WTC11 (cell line): ENCODE data around the gene FAM124A. TPM values are rescaled to one million over a fixed set of nuclear protein-coding genes. Genes with fewer than 3 reads are reported as not detected.
A peak's percentile ranks its signal among the peaks of the same experiment; 100 is the strongest.

Experiments
- ATAC-seq: fragments of 200-7000 bp; cut with Tn5 transposase; 2 replicates; pipeline ENCODE4 v1.10.0; 2021; ENCODE audit warnings: mild to moderate bottlenecking, moderate library complexity
- CTCF ChIA-PET: fragments of 300-600 bp; sonication (Branson Sonifier 250); formaldehyde crosslinking; loops from one replicate; lab custom pipeline; 2021; ENCODE audit warnings: antibody characterized with exemption; lab: Charles Lee
- POLR2A ChIA-PET: fragments of 350-600 bp; sonication (Branson Sonifier 250); formaldehyde crosslinking; loops from one replicate; lab custom pipeline; 2021; ENCODE audit warnings: antibody characterized with exemption; lab: Charles Lee
- DNase-seq: peaks from one replicate; pipeline ENCODE4 v3.0.0; 2021; ENCODE audit warnings: low spot score
- H3K27ac Mint-ChIP-seq: 2 replicates; pipeline ENCODE4 v1.8.0; 2021; ENCODE audit warnings: mixed read lengths
- H3K27me3 Mint-ChIP-seq: 2 replicates; pipeline ENCODE4 v1.8.0; 2021; ENCODE audit warnings: low read depth, mild to moderate bottlenecking, moderate library complexity, mixed read lengths
- H3K36me3 Mint-ChIP-seq: 2 replicates; pipeline ENCODE4 v1.8.0; 2021; ENCODE audit warnings: mixed read lengths
- H3K4me1 Mint-ChIP-seq: 2 replicates; pipeline ENCODE4 v1.8.0; 2022; ENCODE audit warnings: mixed read lengths
- H3K4me3 Mint-ChIP-seq: 2 replicates; pipeline ENCODE4 v1.8.0; 2021; ENCODE audit warnings: mild to moderate bottlenecking, moderate library complexity, mixed read lengths
- H3K9me3 Mint-ChIP-seq: 2 replicates; pipeline ENCODE4 v1.8.0; 2021; ENCODE audit warnings: mixed read lengths
- CREB1 ChIP-seq: sonication (generic); formaldehyde crosslinking; IDR thresholded peaks from 2 replicates; pipeline ENCODE4 v1.8.0; 2023; ENCODE audit warnings: mild to moderate bottlenecking, missing genetic modification reagents
- E2F1 ChIP-seq: sonication (generic); formaldehyde crosslinking; IDR thresholded peaks from 2 replicates; pipeline ENCODE4 v1.8.0; 2022; ENCODE audit warnings: mild to moderate bottlenecking, missing genetic modification reagents
- ESRRA ChIP-seq: sonication (generic); formaldehyde crosslinking; IDR thresholded peaks from 2 replicates; pipeline ENCODE4 v1.8.1; 2022; ENCODE audit warnings: mild to moderate bottlenecking, missing genetic modification reagents, borderline replicate concordance
- FOXP4 ChIP-seq: sonication (generic); formaldehyde crosslinking; IDR thresholded peaks from 2 replicates; pipeline ENCODE4 v1.8.0; 2022; ENCODE audit warnings: mild to moderate bottlenecking, missing genetic modification reagents
- IRF2 ChIP-seq: sonication (generic); formaldehyde crosslinking; IDR thresholded peaks from 2 replicates; pipeline ENCODE4 v1.8.0; 2022; ENCODE audit warnings: low read depth, missing genetic modification reagents, borderline replicate concordance
- NFYB ChIP-seq: sonication (generic); formaldehyde crosslinking; conservative IDR thresholded peaks from 2 replicates; pipeline ENCODE4 v1.8.0; 2022; ENCODE audit warnings: low read depth, missing genetic modification reagents
- PRRX2 ChIP-seq: fragments of 250-450 bp; sonication (Bioruptor Pico); IDR thresholded peaks from 2 replicates; pipeline ENCODE4 v1.8.0; 2021; ENCODE audit warnings: mild to moderate bottlenecking
- SP1 ChIP-seq: sonication (generic); formaldehyde crosslinking; conservative IDR thresholded peaks from 2 replicates; pipeline ENCODE4 v1.8.1; 2022; ENCODE audit warnings: missing genetic modification reagents
- TCF7 ChIP-seq: sonication (generic); formaldehyde crosslinking; IDR thresholded peaks from 2 replicates; pipeline ENCODE4 v1.8.0; 2022; ENCODE audit warnings: mild to moderate bottlenecking, low read depth, missing genetic modification reagents, moderate library complexity
- TEAD1 ChIP-seq: sonication (generic); formaldehyde crosslinking; IDR thresholded peaks from 2 replicates; pipeline ENCODE4 v1.8.0; 2022; ENCODE audit warnings: mild to moderate bottlenecking, missing genetic modification reagents
- ZNF263 ChIP-seq: sonication (generic); formaldehyde crosslinking; IDR thresholded peaks from 2 replicates; pipeline ENCODE4 v1.8.1; 2022; ENCODE audit warnings: low read depth, mild to moderate bottlenecking, moderate library complexity, missing genetic modification reagents
- ZNF423 ChIP-seq: fragments of 250-450 bp; sonication (Bioruptor Pico); IDR thresholded peaks from 2 replicates; pipeline ENCODE4 v2.1.2; 2022; ENCODE audit warnings: mild to moderate bottlenecking, moderate library complexity
- ZNF671 ChIP-seq: fragments of 250-450 bp; sonication (Bioruptor Pico); IDR thresholded peaks from 2 replicates; pipeline ENCODE4 v1.8.0; 2021; ENCODE audit warnings: mild to moderate bottlenecking
- total RNA-seq: library from RNA; stranded (reverse); gene quantifications from 3 replicates; pipeline ENCODE4 v1.2.3, GENCODE V29; 2021
- TF ChIP-seq, protein P1 (sequence below): sonication (generic); formaldehyde crosslinking; IDR thresholded peaks from 2 replicates; pipeline ENCODE4 v1.8.1; 2023; ENCODE audit warnings: mild to moderate bottlenecking, missing genetic modification reagents, moderate library complexity
- TF ChIP-seq, protein P2 (sequence below): sonication (generic); formaldehyde crosslinking; conservative IDR thresholded peaks from 2 replicates; pipeline ENCODE4 v1.8.1; 2022; ENCODE audit warnings: mild to moderate bottlenecking, missing genetic modification reagents

FAM124A gene
- total RNA-seq, 1 experiment from 2014 or later: 45.8 TPM

DNA sequence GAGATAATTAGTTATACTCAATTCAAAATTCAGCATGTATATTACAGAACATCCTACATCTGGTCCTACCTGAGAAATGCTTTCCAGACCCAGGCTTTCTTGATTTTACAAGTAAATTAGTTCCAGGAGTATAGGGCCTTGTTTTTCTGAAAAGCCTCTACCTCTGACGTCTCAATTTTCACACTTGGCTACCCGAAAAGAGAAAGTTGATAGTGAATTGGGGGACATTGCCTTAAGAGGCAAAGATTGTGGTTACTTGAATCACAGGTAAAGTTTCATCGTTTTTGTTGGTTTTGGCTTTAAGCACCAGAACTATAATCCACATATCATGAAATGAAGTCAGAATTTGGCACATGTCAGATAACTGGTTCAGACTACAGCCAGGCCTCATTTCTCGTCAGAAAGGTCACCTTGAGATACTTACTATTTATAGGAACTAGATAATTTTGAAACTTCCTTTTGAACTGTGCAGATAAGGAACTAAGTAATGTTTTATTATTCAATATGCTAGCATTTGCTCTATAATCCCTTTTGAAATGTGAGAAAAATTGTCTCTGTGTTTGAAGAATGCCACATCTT is 30.8 kb downstream of the FAM124A start (continued):
- TF ChIP-seq FOXP4 (no peak), NFYB (CRISPR knock-in tag) (no peak), E2F1 (no peak), TCF7 (CRISPR knock-in tag) (no peak), ESRRA (no peak), ZNF671 (CRISPR knock-in tag) (no peak), SP1 (no peak), TEAD1 (CRISPR knock-in tag) (no peak), ZNF263 (CRISPR knock-in tag) (no peak), CREB1 (CRISPR knock-in tag) (no peak)
- TF ChIP-seq, protein P1, sequence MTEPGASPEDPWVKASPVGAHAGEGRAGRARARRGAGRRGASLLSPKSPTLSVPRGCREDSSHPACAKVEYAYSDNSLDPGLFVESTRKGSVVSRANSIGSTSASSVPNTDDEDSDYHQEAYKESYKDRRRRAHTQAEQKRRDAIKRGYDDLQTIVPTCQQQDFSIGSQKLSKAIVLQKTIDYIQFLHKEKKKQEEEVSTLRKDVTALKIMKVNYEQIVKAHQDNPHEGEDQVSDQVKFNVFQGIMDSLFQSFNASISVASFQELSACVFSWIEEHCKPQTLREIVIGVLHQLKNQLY (CRISPR knock-in tag): no peak
- TF ChIP-seq, protein P2, sequence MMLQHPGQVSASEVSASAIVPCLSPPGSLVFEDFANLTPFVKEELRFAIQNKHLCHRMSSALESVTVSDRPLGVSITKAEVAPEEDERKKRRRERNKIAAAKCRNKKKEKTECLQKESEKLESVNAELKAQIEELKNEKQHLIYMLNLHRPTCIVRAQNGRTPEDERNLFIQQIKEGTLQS: no peak

GRCh38 chr13:51255556-51255955 is 33.4 kb downstream of the FAM124A start:
- Mint-ChIP-seq H3K4me3 (no peak overlapping the region), H3K27ac (peak overlapping the region; percentile 66), H3K4me1 (peaks cover 69% of the 10 kb centered on the region), H3K36me3 (peaks cover 78% of the 10 kb centered on the region), H3K27me3 (no peaks in the 10 kb centered on the region), H3K9me3 (no peaks in the 10 kb centered on the region)
- TF ChIP-seq ZNF423 (CRISPR knock-in tag): peak; percentile 85
- TF ChIP-seq, protein P1 (CRISPR knock-in tag): no peak
- CTCF ChIA-PET: interaction anchor here (0.9 to 1.9 kb wide), 2 partner anchors 11 to 30 kb away, joined by 4 to 5 read pairs; no protein-coding TSS in a partner anchor
- ATAC-seq: peak; percentile 57
- POLR2A ChIA-PET: no interaction called here
- DNase-seq: no peak

GRCh38 chr13:51257187-51257586 is 35.0 kb downstream of the FAM124A start:
- ChIA-PET POLR2A (no interaction called here), CTCF (interaction anchor here (1.0 kb wide), 1 partner anchor 29 kb away, joined by 3 read pairs; no protein-coding TSS in a partner anchor)
- DNase-seq (no peak), ATAC-seq (peak; percentile 42)
- Mint-ChIP-seq H3K4me3 (no peak overlapping the region), H3K27ac (peak overlapping the region; percentile 79), H3K27me3 (no peaks in the 10 kb centered on the region), H3K36me3 (peaks cover 75% of the 10 kb centered on the region), H3K9me3 (no peaks in the 10 kb centered on the region), H3K4me1 (peaks cover 84% of the 10 kb centered on the region)
- TF ChIP-seq IRF2 (CRISPR knock-in tag) (no peak), ZNF263 (CRISPR knock-in tag) (no peak), E2F1 (no peak), PRRX2 (no peak)
- TF ChIP-seq, all 79 proteins: peak for 0
